ENCODE data around the gene YTHDC2.

YTHDC2 gene

GRCh38 chr5:113513384-113514288, at the start of gene YTHDC2:
TSS of gene YTHDC2 (plus strand) at chr5:113513694. CDS start at chr5:113513896, 202 bp downstream.
- FAIRE-seq, result no peak

- FAIRE-seq, result no peak
Measured at GRCh38 chr5:113474100-113474728, 39.3 kb upstream of the YTHDC2 start.

DNA sequence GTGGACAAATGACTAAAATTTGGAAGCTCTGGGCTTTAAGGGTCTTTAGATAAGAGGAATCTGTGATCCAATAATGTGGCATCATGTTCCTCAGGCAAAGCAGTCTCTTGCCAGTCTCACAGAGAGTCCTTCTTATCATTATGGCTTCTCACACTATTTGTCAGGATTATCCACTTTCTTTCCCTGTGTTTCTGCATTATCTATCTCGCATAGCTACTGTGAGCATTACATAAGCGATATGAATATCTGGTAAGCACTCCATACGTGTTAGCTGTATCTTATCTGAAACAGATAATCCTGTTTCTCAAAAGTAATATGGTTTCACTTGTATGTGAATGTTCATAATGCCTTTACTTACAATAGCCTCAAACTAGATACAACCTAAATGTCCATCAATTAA, 34.8 kb upstream of the YTHDC2 start:
- FAIRE-seq, result no peak

DNA sequence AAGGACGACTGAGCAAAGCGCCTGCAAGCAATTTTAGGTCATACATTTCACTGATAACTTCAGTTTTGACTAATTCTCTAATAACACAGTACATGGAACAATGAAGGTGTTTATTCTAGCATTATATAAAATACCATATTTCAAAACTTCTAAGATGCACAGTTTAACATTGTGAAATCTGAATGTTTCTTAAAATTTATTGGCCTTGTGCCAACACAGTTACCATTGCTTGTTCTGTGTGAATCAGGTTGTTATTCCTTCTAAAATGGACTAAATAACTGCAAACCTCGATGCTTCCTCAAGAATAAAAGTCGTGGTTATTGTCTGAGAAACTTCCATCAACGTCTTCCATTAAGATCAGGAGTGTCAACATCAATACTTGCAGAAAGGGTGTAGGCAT, 33.3 kb upstream of the YTHDC2 start:
- FAIRE-seq, result no peak

DNA sequence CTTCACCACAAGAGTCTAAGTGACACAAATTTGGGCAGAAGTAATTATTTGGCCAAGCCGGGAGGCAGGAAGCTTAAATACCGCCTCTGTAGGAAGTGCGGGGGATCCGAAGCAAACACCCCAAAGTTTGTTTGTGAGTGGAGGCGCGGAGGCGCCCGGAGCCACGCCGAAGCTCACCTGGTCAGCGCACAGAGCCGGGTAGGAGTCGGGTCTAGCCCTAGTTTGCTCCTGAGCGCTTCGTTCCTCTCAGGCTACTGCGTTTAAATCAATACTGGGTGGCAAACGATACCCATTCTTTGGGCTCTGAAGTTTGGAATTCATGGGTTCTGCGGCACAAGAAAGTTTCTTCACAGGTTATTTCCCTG, 26.1 kb upstream of the YTHDC2 start:
- FAIRE-seq, result no peak

DNA sequence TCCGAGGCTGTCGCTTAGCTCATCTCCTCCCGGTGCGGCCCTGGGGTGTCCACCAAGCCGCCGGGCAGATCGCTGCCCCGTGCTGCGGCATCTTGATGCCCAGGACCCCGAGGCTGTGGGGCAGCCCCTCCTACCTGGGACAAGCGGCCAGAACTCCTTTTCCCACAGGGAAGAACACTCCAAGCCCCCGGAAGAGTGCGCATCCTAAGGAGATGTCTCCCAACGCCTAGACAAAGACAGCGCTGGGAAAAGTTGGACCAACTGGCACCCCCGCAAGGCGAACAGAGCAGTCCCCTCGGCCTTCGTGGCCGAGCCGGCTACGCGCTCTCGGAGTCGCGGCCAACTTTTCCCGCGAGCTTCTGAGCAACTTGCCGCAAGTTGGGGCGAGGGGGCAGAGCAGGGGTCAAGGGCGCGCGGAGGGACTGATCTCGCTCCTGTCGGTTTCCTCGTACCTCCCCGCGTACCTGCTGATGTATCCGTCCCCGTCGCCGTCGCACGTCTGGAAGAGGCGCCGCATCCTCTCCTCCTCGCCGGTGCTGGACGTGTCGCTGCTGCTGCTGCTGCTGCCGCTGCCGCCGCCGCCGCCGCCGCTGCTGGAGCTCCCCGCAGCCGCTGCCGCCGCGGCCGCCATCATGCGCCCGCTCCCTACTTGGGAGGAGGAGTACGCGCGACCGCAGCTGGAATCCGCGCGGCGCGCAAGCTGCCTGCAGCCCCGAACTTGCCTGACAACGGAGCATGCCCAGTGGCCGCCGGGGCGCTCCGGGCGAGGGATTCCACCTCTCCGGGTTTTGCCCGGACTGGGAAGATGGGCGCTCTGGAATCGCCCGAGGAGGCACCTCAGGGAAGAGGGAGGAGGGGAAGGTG, 25.5 kb upstream of the YTHDC2 start, which contains the start of gene MCC:
MCC (minus strand) TSS at position 673 of the 864 bp plus-strand sequence.
- no peak for FAIRE-seq

- FAIRE-seq, result no peak
Measured at GRCh38 chr5:113488645-113489184, 24.8 kb upstream of the YTHDC2 start.

DNA sequence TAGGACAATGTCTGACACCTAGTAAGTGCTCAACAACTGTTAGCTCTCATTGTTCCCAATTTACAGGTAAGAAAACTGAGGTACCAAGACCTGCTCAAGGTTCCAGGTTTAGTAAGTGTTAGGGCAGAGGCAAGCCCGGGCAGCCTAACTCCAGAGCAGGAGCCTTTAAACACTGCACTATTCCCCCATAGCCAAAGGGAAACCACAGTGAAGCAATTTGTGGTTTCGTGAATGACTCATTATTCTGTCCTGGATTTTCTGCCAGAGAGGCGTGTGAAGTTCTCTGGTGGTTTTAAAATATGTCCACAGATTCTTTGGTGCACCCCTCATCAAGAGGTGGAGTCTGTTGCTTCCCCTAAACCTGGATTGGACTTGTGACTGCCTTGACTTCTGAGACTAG, 24.2 kb upstream of the YTHDC2 start:
- FAIRE-seq, result no peak

GRCh38 chr5:113490317-113490716, 23.2 kb upstream of the YTHDC2 start:
- FAIRE-seq, result no peak

- FAIRE-seq, result no peak
Measured at GRCh38 chr5:113491022-113491421, 22.5 kb upstream of the YTHDC2 start.

- no peak for FAIRE-seq
Measured at GRCh38 chr5:113493446-113493845, 20.0 kb upstream of the YTHDC2 start.

GRCh38 chr5:113495422-113495841, 18.1 kb upstream of the YTHDC2 start:
- no peak for FAIRE-seq

DNA sequence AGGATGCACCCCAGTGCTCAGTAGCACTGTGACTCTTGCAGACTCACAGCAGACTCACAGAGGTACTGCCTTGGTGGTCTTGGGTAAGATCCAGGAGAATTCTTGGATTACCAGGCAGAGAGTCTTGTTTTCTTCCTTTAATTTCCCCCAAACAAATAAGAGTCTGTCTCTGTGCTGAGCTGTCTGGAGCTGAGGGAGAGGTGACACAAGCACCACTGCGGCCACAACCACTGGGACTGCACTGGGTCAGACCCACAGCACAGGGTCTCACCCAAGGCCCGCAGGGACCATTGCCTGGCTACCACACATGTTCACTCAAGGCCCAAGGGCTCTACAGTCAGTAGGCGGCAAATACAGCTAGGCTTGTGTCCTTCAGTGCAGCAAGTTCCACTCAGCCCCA, 11.4 kb upstream of the YTHDC2 start:
- FAIRE-seq, result no peak

DNA sequence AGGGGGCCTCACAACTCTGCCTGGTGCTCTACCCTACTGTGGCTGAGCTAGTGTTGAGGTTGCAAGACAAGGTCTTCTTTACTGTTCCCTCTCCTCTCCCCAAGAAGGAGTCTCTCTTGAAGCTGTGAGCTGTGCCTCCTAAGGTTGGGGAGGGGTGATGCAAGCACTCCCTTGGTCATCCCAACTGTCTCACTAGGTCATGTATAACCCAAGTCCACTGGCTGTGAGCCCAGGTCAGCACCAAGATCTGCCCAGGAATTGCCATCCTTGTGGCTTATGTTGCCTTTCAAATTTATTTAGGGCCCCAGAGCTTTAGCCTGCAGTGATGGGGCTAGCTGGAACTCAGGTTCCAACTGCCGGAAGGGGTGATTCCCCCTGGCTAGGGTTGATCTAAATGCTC, 10.3 kb upstream of the YTHDC2 start:
- FAIRE-seq, result no peak

DNA sequence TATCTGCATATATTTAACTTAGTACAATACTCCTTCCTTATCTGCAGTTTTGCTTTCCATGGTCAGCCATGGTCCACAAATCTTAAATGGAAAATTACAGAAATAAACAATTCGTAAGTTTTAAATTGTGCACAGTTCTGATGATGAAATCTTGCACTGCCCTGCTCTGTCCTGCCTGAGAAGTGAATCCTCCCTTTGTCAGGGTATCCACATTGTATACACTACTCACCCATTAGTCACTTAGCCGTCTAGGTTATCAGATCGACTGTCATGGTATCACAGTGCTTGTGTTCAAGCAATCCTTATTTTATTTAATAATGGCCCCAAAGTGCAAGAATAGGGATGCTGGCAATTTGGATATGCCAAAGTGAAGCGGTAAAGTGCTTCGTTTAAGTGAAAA, 8.3 kb upstream of the YTHDC2 start:
- FAIRE-seq, result no peak

- FAIRE-seq, result no peak
Measured at GRCh38 chr5:113507601-113508000, 5.9 kb upstream of the YTHDC2 start.

DNA sequence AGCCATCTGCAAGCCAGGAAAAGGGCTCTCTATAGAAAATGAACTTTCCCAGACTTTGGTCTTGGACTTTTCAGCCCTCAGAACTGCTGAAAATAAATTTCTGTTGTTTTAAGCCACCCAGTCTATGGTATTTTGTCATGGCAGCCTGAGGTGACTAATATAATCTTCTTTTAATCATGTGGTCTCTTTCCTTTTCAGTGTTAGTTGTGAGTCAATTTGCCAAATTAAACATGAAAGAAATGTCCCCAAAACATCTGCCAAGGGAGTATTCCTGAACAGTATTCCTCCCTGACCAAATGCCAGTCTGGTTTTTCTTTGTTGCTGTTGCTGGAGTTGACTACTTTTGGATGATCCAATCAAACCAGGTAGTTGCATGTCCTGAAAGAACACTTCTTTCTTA, 4.7 kb upstream of the YTHDC2 start:
- no peak for FAIRE-seq

- peak; percentile 76 for FAIRE-seq
Measured at GRCh38 chr5:113510836-113511451, 2.5 kb upstream of the YTHDC2 start.

DNA sequence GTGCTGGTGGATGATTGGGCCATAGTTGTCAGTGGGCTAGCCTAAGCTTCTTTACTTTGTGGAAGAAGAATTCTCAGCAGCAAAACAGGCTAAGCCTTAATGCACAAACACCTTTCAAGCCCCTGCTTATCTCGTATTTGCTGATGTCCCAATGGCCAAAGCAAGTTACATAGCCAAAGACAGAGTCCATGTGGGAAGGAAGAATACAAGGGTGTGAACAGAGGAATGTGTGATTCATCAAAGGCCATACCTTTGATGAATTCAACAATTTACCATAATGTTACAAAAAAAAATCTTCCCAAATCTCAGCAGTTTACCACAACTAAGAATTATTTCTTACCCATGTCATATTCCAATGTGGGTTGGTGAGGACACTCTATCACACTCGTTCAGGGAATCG, 1.2 kb upstream of the YTHDC2 start:
- no peak for FAIRE-seq

GRCh38 chr5:113514289-113514635, 768 bp downstream of the YTHDC2 start:
- no peak for FAIRE-seq

- FAIRE-seq, result no peak
Measured at GRCh38 chr5:113518884-113519283, 5.4 kb downstream of the YTHDC2 start.

- FAIRE-seq, result no peak
Measured at GRCh38 chr5:113519412-113519811, 5.9 kb downstream of the YTHDC2 start.

- peak; percentile 23 for FAIRE-seq
Measured at GRCh38 chr5:113520429-113520828, 6.9 kb downstream of the YTHDC2 start.
